Esophagus (tissue), 2 donors: ENCODE data around the gene FLAD1. TPM values are rescaled to one million over a fixed set of nuclear protein-coding genes. Genes with fewer than 3 reads are reported as not detected.

ENCODE experiments used
- H3K27ac ChIP-seq, 2 donors: one replicate each; pipeline ENCODE4 v1.5.1; 2013; ENCODE audit warnings: low read depth in 2 of 2, mild to moderate bottlenecking in 2 of 2, inconsistent platforms in 1 of 2, low read length in 1 of 2, moderate library complexity in 1 of 2
- H3K27me3 ChIP-seq, 2 donors: one replicate each; pipeline ENCODE4 v1.6.1; 2013; ENCODE audit warnings: low read length in 2 of 2, control low read depth in 1 of 2, mild to moderate bottlenecking in 1 of 2; ENCODE audit not compliant: insufficient read depth in 2 of 2, control insufficient read depth in 1 of 2
- H3K36me3 ChIP-seq, 2 donors: one replicate each; pipeline ENCODE4 v1.6.1; 2013; ENCODE audit warnings: low read length in 1 of 2; ENCODE audit not compliant: control insufficient read depth in 2 of 2, insufficient read depth in 2 of 2
- H3K4me1 ChIP-seq, 2 donors: one replicate each; pipeline ENCODE4 v1.6.1; 2013; ENCODE audit warnings: low read length in 1 of 2; ENCODE audit not compliant: control insufficient read depth in 2 of 2, insufficient read depth in 2 of 2
- H3K4me3 ChIP-seq, 2 donors: one replicate each; pipeline ENCODE4 v1.5.1; 2013; ENCODE audit warnings: low read length in 2 of 2, mild to moderate bottlenecking in 2 of 2, low read depth in 1 of 2, moderate library complexity in 1 of 2
- H3K9me3 ChIP-seq, 2 donors: one replicate each; pipeline ENCODE4 v1.6.1; 2013; ENCODE audit warnings: mild to moderate bottlenecking in 2 of 2, low read depth in 1 of 2, low read length in 1 of 2, moderate library complexity in 1 of 2; ENCODE audit not compliant: control insufficient read depth in 2 of 2, insufficient read depth in 1 of 2
- WGBS, 2 donors: extraction: QIAGEN DNeasy Blood & Tissue Kit; methylation state at CpG; one replicate each; pipeline ENCODE4 v1.1.7; 2013; 5-methylcytosine and 5-hydroxymethylcytosine counted together
- polyA plus RNA-seq, 2 donors: library from polyadenylated mRNA; stranded (reverse); fragments of 200-250 nt; gene quantifications; one replicate each; pipeline ENCODE4 v1.2.3, GENCODE V29; 2013
- donor health status: healthy with polysubstance abuse.
- donor health status: Bipolar disorder and iron deficiency.

Gene FLAD1
- polyA plus RNA-seq, 2 donors = 27.1 TPM

- 85 to 86% methylated on average over 12 of the region's 12 CpGs for WGBS, 2 donors
- no peaks in the 10 kb centered on the region for H3K36me3 ChIP-seq
- no peaks in the 10 kb centered on the region for H3K9me3 ChIP-seq
- H3K4me1 ChIP-seq = peaks cover 0 to 19% of the 10 kb centered on the region in 2 donors
- H3K27ac ChIP-seq = no peak overlapping the region
- H3K27me3 ChIP-seq = no peaks in the 10 kb centered on the region
- no peak overlapping the region for H3K4me3 ChIP-seq
These were observed 49.7 kb downstream of the FLAD1 start for GRCh38 chr1:155032886-155033285.

DNA sequence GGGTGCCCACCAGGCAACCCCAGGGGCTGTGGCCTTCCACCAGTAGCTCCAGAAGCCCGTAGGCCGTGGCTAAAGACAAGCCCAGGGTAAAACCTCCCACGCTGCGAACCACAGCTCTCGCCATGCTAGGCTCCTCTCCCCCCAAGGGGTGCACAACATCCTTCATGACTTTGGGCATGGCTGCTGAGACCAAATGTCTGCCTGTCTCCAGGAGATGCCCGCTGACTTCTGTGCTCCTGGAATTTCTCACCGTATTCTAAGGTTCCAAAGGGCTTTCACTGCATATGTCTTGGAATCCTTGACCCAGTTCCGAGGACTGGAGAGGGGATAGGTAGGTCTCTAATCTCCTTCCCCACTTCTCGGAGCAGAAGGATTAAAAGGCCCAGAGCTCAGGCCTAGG, 50.4 kb downstream of the FLAD1 start, which contains the start of the genes DCST1 and DCST2:
TSS of gene DCST1 (plus strand) at position 301 of the 400 bp plus-strand sequence. CDS start 213 bp downstream, outside the sequence.
TSS of gene DCST2 (minus strand) at position 258 of the 400 bp plus-strand sequence. CDS start at position 178, 80 bp downstream.
- Histone ChIP-seq H3K27me3 (no peaks in the 10 kb centered on the region), H3K4me3 (no peak within 1 kb of the TSS), H3K9me3 (no peaks in the 10 kb centered on the region), H3K4me1 (peaks cover 0 to 23% of the 10 kb centered on the region in 2 donors), H3K36me3 (no peaks in the 10 kb centered on the region), H3K27ac (no peak within 1 kb of the TSS)
- WGBS, 2 donors = 93 to 94% methylated on average over 9 of the region's 9 CpGs

- Histone ChIP-seq H3K36me3 (no peaks in the 10 kb centered on the region), H3K9me3 (no peaks in the 10 kb centered on the region), H3K27me3 (no peaks in the 10 kb centered on the region), H3K4me1 (peaks cover 3 to 31% of the 10 kb centered on the region in 2 donors), H3K27ac (no peak overlapping the region), H3K4me3 (no peak overlapping the region)
- WGBS, 2 donors = 65 to 73% methylated on average over 20 of the region's 20 CpGs
These were observed 51.4 kb downstream of the FLAD1 start for GRCh38 chr1:155034318-155035208.

DNA sequence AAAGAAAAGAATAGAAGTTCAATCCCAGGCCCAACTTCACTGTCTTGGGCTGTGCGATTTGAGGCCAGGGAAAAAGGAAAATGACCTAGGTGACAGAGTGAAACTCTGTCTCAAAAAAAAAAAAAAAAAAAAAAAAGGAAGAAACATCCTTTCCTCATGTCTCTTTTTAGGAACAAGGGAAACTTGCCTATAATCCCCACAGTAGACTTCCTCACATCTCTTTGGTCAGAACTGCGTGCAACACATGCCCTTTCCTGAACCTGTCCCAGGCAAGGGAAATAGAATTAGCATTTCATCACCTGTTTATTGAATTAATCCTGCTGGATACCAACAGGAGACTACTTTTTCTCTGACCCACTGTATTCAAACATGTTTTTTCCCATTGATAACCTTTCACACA, 52.8 kb downstream of the FLAD1 start:
- Histone ChIP-seq H3K36me3 (no peaks in the 10 kb centered on the region), H3K4me1 (peaks cover 3 to 31% of the 10 kb centered on the region in 2 donors), H3K27me3 (no peaks in the 10 kb centered on the region), H3K4me3 (no peak overlapping the region), H3K9me3 (no peaks in the 10 kb centered on the region), H3K27ac (no peak overlapping the region)
- 74 to 83% methylated on average over 2 of the region's 2 CpGs for WGBS, 2 donors

DNA sequence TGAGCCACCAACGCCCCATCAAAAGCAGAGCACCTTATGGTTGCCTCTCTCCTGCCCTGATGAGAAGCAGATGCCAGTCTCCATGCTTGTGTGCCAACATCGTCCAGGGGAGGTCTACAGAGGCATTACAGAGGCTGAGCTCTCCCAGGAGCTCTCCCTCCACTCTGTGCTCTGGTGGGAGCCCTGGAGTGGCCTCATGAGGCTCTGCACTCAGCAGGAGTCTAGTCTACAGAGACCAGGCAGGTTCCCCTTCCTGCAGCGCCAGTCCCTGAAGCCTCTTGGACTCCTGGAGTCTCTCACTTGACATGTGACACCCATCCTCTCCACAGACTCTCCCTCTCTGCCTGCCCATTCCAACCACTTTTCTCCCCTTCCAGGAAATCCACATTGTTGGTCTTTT, 53.9 kb downstream of the FLAD1 start:
- Histone ChIP-seq H3K4me1 (peaks cover 3 to 31% of the 10 kb centered on the region in 2 donors), H3K27ac (peak overlapping the region; percentile 91 to 97)

GRCh38 chr1:155037851-155038441, 54.8 kb downstream of the FLAD1 start:
- H3K4me1 ChIP-seq = peaks cover 3 to 31% of the 10 kb centered on the region in 2 donors
- no peaks in the 10 kb centered on the region for H3K9me3 ChIP-seq
- peak overlapping the region; percentile 91 to 97 for H3K27ac ChIP-seq
- no peaks in the 10 kb centered on the region for H3K27me3 ChIP-seq
- no peak overlapping the region for H3K4me3 ChIP-seq
- WGBS, 2 donors = 54 to 74% methylated on average over 6 of the region's 6 CpGs
- H3K36me3 ChIP-seq = no peaks in the 10 kb centered on the region

More for the DNA sequence above, 53.9 kb downstream of the FLAD1 start:
- Histone ChIP-seq H3K9me3 (no peaks in the 10 kb centered on the region), H3K4me3 (no peak overlapping the region), H3K36me3 (no peaks in the 10 kb centered on the region), H3K27me3 (no peaks in the 10 kb centered on the region)
- WGBS, 2 donors = 84 to 85% methylated on average over 3 of the region's 3 CpGs

DNA sequence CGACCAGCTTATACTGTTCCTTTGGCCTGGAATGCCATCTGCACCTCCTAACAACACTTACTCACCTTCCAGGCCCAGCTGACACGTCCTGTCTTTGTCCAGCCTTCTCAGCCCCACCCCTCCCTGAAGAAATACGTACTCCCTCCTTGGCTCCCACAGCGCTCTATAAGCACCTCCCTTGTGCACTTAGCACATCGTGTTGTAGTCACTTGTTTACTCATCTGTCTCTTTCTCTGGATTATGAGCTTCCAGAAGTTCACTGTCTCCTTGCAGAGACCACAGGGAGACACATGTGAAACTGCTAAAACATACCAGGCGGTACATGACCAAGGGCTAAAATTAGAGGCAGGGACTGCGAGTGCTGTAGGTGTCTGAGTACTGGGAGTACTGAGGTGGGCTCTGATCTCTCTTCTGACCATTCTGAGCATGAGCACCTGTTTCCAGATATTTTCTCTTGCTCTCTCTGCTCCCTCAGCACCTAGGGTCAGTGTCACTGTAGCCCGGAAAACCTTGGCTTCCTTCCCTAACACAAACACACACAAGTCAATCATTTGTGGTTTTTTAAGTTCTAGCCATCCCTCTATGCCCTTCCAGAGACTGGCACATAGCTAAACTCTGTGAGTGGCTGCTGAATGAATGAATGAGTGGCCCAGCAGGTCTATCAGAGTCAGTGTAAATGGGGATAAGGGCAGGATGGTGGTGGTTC, 55.6 kb downstream of the FLAD1 start:
- Histone ChIP-seq H3K27me3 (no peaks in the 10 kb centered on the region), H3K36me3 (no peaks in the 10 kb centered on the region), H3K27ac (peak overlapping the region; percentile 91 to 97), H3K9me3 (no peaks in the 10 kb centered on the region), H3K4me3 (no peak overlapping the region), H3K4me1 (peaks cover 3 to 29% of the 10 kb centered on the region in 2 donors)
- 24 to 36% methylated on average over 8 of the region's 8 CpGs for WGBS, 2 donors

DNA sequence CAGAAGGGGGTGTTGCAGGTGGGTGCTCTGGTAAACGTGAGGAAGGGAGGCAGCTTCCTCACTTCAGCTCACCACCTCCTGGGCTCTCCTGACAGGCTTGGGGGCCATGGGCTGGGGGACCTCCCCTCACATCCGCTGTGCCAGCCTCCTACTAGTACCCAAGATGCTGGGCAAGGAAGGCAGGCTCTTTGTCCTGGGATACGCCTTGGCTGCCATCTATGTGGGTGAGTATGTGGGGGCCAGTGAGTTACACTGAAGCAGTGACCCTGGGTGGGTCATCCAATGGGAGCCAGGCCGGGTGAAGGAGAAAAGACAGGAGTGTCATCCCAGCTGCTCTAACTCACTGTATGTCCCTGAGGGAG, 56.1 kb downstream of the FLAD1 start:
- Histone ChIP-seq H3K27me3 (no peaks in the 10 kb centered on the region), H3K4me3 (no peak overlapping the region), H3K36me3 (no peaks in the 10 kb centered on the region), H3K27ac (peak overlapping the region; percentile 88 to 97), H3K9me3 (no peaks in the 10 kb centered on the region), H3K4me1 (peaks cover 3 to 26% of the 10 kb centered on the region in 2 donors)
- 69 to 78% methylated on average over 4 of the region's 4 CpGs for WGBS, 2 donors

GRCh38 chr1:155040358-155041093, 57.4 kb downstream of the FLAD1 start:
- Histone ChIP-seq H3K4me1 (peaks cover 3 to 30% of the 10 kb centered on the region in 2 donors), H3K36me3 (no peaks in the 10 kb centered on the region), H3K4me3 (no peak overlapping the region), H3K27me3 (no peaks in the 10 kb centered on the region), H3K27ac (no peak overlapping the region), H3K9me3 (no peaks in the 10 kb centered on the region)
- 91 to 93% methylated on average over 14 of the region's 14 CpGs for WGBS, 2 donors
